ENCODE results near the gene MOGAT2. TPM values are rescaled to one million over a fixed set of nuclear protein-coding genes. Genes with fewer than 3 reads are reported as not detected.
A peak's percentile ranks its signal among the peaks of the same experiment; 100 is the strongest.

The MOGAT2 gene
- total and polyA plus RNA-seq, 2 of the 13 experiments (the other 11 are each of a cell fraction or from before 2014, with no cell fraction given): 27.2 to 27.8 TPM

- TF ChIP-seq ZNF18 (CRISPR knock-in tag; IDR thresholded peaks at IDR 0.05; ENCODE audit: insufficient replicate concordance): peak; percentile 66
- no peak for TF ChIP-seq ZNF567 (CRISPR knock-in tag; IDR thresholded peaks at IDR 0.05; ENCODE audit: borderline replicate concordance)
- no peak for TF ChIP-seq SRF (IDR thresholded peaks at IDR 0.05; ENCODE audit: low read depth, low read length)
- TF ChIP-seq KLF12 (CRISPR knock-in tag; IDR thresholded peaks at IDR 0.05; ENCODE audit: borderline replicate concordance): peak; percentile 82
- peak; percentile 67; the same call in 1 of the 2 replicates for TF ChIP-seq ZNF776 (CRISPR knock-in tag; IDR thresholded peaks at IDR 0.05)
- TF ChIP-seq TEAD3 (CRISPR knock-in tag; optimal IDR thresholded peaks at IDR 0.05; ENCODE audit: borderline replicate concordance): peak; percentile 42
- TF ChIP-seq ZFP82 (CRISPR knock-in tag; IDR thresholded peaks at IDR 0.05; ENCODE audit: borderline replicate concordance): no peak
- 0 out of 2 replicates have a peak, but pooled peaks have one; percentile 31 for TF ChIP-seq RXRA (CRISPR knock-in tag; IDR thresholded peaks at IDR 0.05)
- peak; percentile 92 for TF ChIP-seq ZNF564 (CRISPR knock-in tag; IDR thresholded peaks at IDR 0.05)
- no peak for TF ChIP-seq ZNF513 (CRISPR knock-in tag; conservative IDR thresholded peaks at IDR 0.05)
- peak; percentile 52; the same call in 1 of the 2 replicates for TF ChIP-seq SALL1 (CRISPR knock-in tag; IDR thresholded peaks at IDR 0.05)
- no peak for TF ChIP-seq ZNF629 (CRISPR knock-in tag; conservative IDR thresholded peaks at IDR 0.05)
- TF ChIP-seq ZNF746 (CRISPR knock-in tag; IDR thresholded peaks at IDR 0.05): no peak
- TF ChIP-seq ATF3 (CRISPR knock-in tag; IDR thresholded peaks at IDR 0.05): no peak
- 0 out of 2 replicates have a peak, but pooled peaks have one; percentile 9 for TF ChIP-seq MIER2 (CRISPR knock-in tag; IDR thresholded peaks at IDR 0.05)
- no peak for TF ChIP-seq CENPBD1 (CRISPR knock-in tag; IDR thresholded peaks at IDR 0.05; ENCODE audit: borderline replicate concordance, low read depth)
- peak; percentile 87 for TF ChIP-seq KDM5B (CRISPR knock-in tag; IDR thresholded peaks at IDR 0.05; ENCODE audit: borderline replicate concordance)
- TF ChIP-seq ETS1 (CRISPR knock-in tag; IDR thresholded peaks at IDR 0.05): no peak
- TF ChIP-seq ZBTB14 (CRISPR knock-in tag; IDR thresholded peaks at IDR 0.05): 0 out of 2 replicates have a peak, but pooled peaks have one; percentile 36
- TF ChIP-seq ZNF724P (CRISPR knock-in tag; IDR thresholded peaks at IDR 0.05; ENCODE audit: borderline replicate concordance): no peak; the same call in 1 of the 2 replicates
- peak; percentile 76; the same call in 1 of the 2 replicates for TF ChIP-seq ZNF546 (CRISPR knock-in tag; conservative IDR thresholded peaks at IDR 0.05)
- TF ChIP-seq NR2C2 (CRISPR knock-in tag; IDR thresholded peaks at IDR 0.05; ENCODE audit: borderline replicate concordance): peak; percentile 61
- TF ChIP-seq SATB2 (CRISPR knock-in tag; IDR thresholded peaks at IDR 0.05): peak; percentile 91
Measured at GRCh38 chr11:75768112-75768908, 50.7 kb downstream of the MOGAT2 start, which contains the start of gene DGAT2 (continued).
